HG02885 (cell line): Measurements from ENCODE around the gene UBXN10.

ENCODE experiments used
- ATAC-seq: cut with Tn5 transposase; IDR thresholded peaks from one replicate; pipeline ENCODE4 v1.9.1; 2021; ENCODE audit warnings: mild to moderate bottlenecking; ENCODE audit not compliant: unreplicated experiment, poor library complexity

The UBXN10 gene

GRCh38 chr1:20182415-20182814, 3.5 kb upstream of the UBXN10 start:
- ATAC-seq: no peak

GRCh38 chr1:20183035-20183434, 2.9 kb upstream of the UBXN10 start:
- ATAC-seq: no peak

- no peak for ATAC-seq
Measured at GRCh38 chr1:20183616-20184271, 2.2 kb upstream of the UBXN10 start.

- no peak for ATAC-seq
Measured at GRCh38 chr1:20184481-20184900, 1.4 kb upstream of the UBXN10 start.

GRCh38 chr1:20184997-20185833, 681 bp upstream of the UBXN10 start:
- no peak for ATAC-seq

DNA sequence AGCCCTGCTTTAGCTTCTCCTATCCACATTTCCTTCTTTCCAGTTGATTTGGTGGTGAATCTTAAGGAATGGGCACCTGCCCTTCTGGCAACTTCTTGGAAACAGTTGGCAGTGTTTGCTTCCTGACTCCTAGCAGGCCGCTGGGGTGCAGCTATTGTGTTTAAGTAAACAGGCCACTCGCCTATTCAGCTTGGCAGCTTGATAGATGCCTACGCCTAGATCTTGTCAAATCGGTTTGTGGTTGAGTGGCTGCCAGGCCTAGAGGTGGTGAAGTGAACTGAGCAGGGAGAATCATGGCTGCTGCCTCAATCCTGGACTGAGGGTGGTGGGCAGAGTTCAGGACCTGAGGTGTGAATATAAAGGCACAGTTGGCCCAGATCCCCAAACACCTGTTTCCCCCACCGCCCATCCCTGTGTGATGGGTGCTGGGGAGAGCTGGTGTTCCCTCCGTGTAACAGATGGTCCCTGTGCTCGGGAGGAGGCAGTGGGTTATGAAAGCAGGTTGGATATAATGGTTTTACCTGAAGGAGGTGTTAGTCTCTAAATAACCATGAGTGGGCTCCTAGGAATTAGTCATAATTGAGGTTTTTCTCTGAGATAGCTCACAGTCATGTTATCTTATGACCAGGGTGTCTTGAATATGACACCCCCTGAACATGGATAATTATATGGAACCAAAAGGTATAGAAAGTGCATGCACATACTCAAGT, 1.4 kb downstream of the UBXN10 start:
- no peak for ATAC-seq

GRCh38 chr1:20187813-20188454, 2.0 kb downstream of the UBXN10 start:
- no peak for ATAC-seq

GRCh38 chr1:20188455-20188817, 2.5 kb downstream of the UBXN10 start:
- no peak for ATAC-seq

- ATAC-seq: no peak
Measured at GRCh38 chr1:20189664-20190063, 3.8 kb downstream of the UBXN10 start.

GRCh38 chr1:20190256-20191160, 4.6 kb downstream of the UBXN10 start:
- ATAC-seq: no peak

- ATAC-seq: no peak
Measured at GRCh38 chr1:20191266-20191825, 5.5 kb downstream of the UBXN10 start.

- ATAC-seq: no peak
Measured at GRCh38 chr1:20192364-20192763, 6.5 kb downstream of the UBXN10 start.

- ATAC-seq: no peak
Measured at GRCh38 chr1:20192871-20193411, 7.0 kb downstream of the UBXN10 start.

- no peak for ATAC-seq
Measured at GRCh38 chr1:20194224-20194623, 8.3 kb downstream of the UBXN10 start.

- ATAC-seq: no peak
Measured at GRCh38 chr1:20194757-20195461, 9.0 kb downstream of the UBXN10 start.

- ATAC-seq: no peak
Measured at GRCh38 chr1:20195462-20195780, 9.5 kb downstream of the UBXN10 start.

GRCh38 chr1:20197329-20197791, 11.5 kb downstream of the UBXN10 start:
- ATAC-seq: no peak

DNA sequence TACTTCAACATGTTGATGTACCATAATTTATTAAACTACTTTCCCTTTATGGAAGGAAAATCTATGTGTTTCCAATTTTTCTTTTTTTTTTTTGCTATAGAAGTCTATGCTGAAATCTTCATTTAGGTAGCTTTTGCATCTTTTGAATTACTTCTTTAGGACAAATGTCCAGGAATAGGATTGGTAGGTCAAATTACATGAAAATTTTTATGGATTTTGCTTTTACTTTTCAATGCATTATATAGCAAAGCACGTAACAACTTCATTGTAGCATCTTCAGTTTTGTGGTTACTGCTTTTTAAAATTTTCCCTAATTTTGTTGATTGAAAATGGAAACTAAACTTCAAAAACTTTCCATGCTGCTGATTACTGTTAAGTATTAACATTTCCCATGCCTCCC, 12.4 kb downstream of the UBXN10 start:
- no peak for ATAC-seq

- no peak for ATAC-seq
Measured at GRCh38 chr1:20198918-20199317, 13.0 kb downstream of the UBXN10 start.
